ENCODE measurements around the gene MCM6. TPM values are rescaled to one million over a fixed set of nuclear protein-coding genes. Genes with fewer than 3 reads are reported as not detected.
"Not testable (repeated sequence)": the region's sequence is repeated elsewhere in the genome, so short reads cannot be mapped to it uniquely, and the experiment has no call there.

Gene MCM6
- polyA plus RNA-seq, 4 donors = 9.5 to 54.2 (median 24.0) TPM

- no peaks in the 10 kb centered on the region for H3K27me3 ChIP-seq (ENCODE audit: control insufficient read depth in 3 of 3, insufficient read depth in 3 of 3, low read length in 3 of 3)
- no peaks in the 10 kb centered on the region for H3K9me3 ChIP-seq (ENCODE audit: control insufficient read depth in 2 of 2, insufficient read depth in 1 of 2, low read depth in 1 of 2, low read length in 1 of 2)
- no peak overlapping the region for H3K27ac ChIP-seq (ENCODE audit: low read depth in 1 of 3, low read length in 2 of 3)
- H3K4me3 ChIP-seq (ENCODE audit: low read depth in 1 of 3, low read length in 3 of 3) = no peak overlapping the region
- WGBS, 3 donors = 57 to 67% (median 66%) methylated on average over 3 of the region's 3 CpGs
- DNase-seq (no peak), FAIRE-seq (no peak)
- H3K36me3 ChIP-seq (ENCODE audit: control insufficient read depth in 3 of 3, insufficient read depth in 2 of 3, low read depth in 1 of 3, low read length in 3 of 3) = no peaks in the 10 kb centered on the region
- H3K4me1 ChIP-seq (ENCODE audit: control insufficient read depth in 3 of 3, insufficient read depth in 2 of 3, low read depth in 1 of 3, low read length in 2 of 3) = no peaks in the 10 kb centered on the region
Measured at GRCh38 chr2:135882415-135882814, 6.2 kb upstream of the MCM6 start.

- not testable (repeated sequence) for H3K4me1 ChIP-seq (ENCODE audit: control insufficient read depth in 3 of 3, insufficient read depth in 2 of 3, low read depth in 1 of 3, low read length in 2 of 3); FAIRE-seq; H3K27ac ChIP-seq (ENCODE audit: low read depth in 1 of 3, low read length in 2 of 3); DNase-seq; H3K27me3 ChIP-seq (ENCODE audit: control insufficient read depth in 3 of 3, insufficient read depth in 3 of 3, low read length in 3 of 3); H3K36me3 ChIP-seq (ENCODE audit: control insufficient read depth in 3 of 3, insufficient read depth in 2 of 3, low read depth in 1 of 3, low read length in 3 of 3); H3K9me3 ChIP-seq (ENCODE audit: control insufficient read depth in 2 of 2, insufficient read depth in 1 of 2, low read depth in 1 of 2, low read length in 1 of 2)
- peak overlapping the region in 2 of 3 donors; percentile 72 to 82 for H3K4me3 ChIP-seq (ENCODE audit: low read depth in 1 of 3, low read length in 3 of 3)
- WGBS, 3 donors = 83 to 86% (median 85%) methylated on average over 15 of the region's 15 CpGs
Measured at GRCh38 chr2:135876770-135877169, 527 bp upstream of the MCM6 start.

GRCh38 chr2:135875491-135876065 lies 665 bp downstream of the MCM6 start:
- no peaks in the 10 kb centered on the region for H3K27me3 ChIP-seq (ENCODE audit: control insufficient read depth in 3 of 3, insufficient read depth in 3 of 3, low read length in 3 of 3)
- 0 to 2% (median 2%) methylated on average over 24 to 26 of the region's 26 CpGs for WGBS, 3 donors
- peaks cover 0 to 8% (median 2%) of the 10 kb centered on the region in 3 donors for H3K36me3 ChIP-seq (ENCODE audit: control insufficient read depth in 3 of 3, insufficient read depth in 2 of 3, low read depth in 1 of 3, low read length in 3 of 3)
- H3K27ac ChIP-seq (ENCODE audit: low read depth in 1 of 3, low read length in 2 of 3) = peak overlapping the region; percentile 38 to 92 (median 71)
- H3K4me3 ChIP-seq (ENCODE audit: low read depth in 1 of 3, low read length in 3 of 3) = peak overlapping the region; percentile 72 to 82 (median 75)
- no peak for FAIRE-seq
- no peaks in the 10 kb centered on the region for H3K9me3 ChIP-seq (ENCODE audit: control insufficient read depth in 2 of 2, insufficient read depth in 1 of 2, low read depth in 1 of 2, low read length in 1 of 2)
- H3K4me1 ChIP-seq (ENCODE audit: control insufficient read depth in 3 of 3, insufficient read depth in 2 of 3, low read depth in 1 of 3, low read length in 2 of 3) = peaks cover 0 to 3% (median 2%) of the 10 kb centered on the region in 3 donors
- DNase-seq = peak; percentile 62 to 76

GRCh38 chr2:135874777-135875365 lies 1.4 kb downstream of the MCM6 start:
- Histone ChIP-seq H3K27ac (ENCODE audit: low read depth in 1 of 3, low read length in 2 of 3) (no peak overlapping the region), H3K4me3 (ENCODE audit: low read depth in 1 of 3, low read length in 3 of 3) (peak overlapping the region in 2 of 3 donors; percentile 72 to 75), H3K27me3 (ENCODE audit: control insufficient read depth in 3 of 3, insufficient read depth in 3 of 3, low read length in 3 of 3) (no peaks in the 10 kb centered on the region), H3K36me3 (ENCODE audit: control insufficient read depth in 3 of 3, insufficient read depth in 2 of 3, low read depth in 1 of 3, low read length in 3 of 3) (peaks cover 0 to 9% (median 2%) of the 10 kb centered on the region in 3 donors), H3K9me3 (ENCODE audit: control insufficient read depth in 2 of 2, insufficient read depth in 1 of 2, low read depth in 1 of 2, low read length in 1 of 2) (no peaks in the 10 kb centered on the region), H3K4me1 (ENCODE audit: control insufficient read depth in 3 of 3, insufficient read depth in 2 of 3, low read depth in 1 of 3, low read length in 2 of 3) (peaks cover 0 to 3% (median 2%) of the 10 kb centered on the region in 3 donors)
- FAIRE-seq (no peak), DNase-seq (no peak)
- 53 to 59% (median 54%) methylated on average over 19 of the region's 19 CpGs for WGBS, 3 donors

- H3K36me3 ChIP-seq (ENCODE audit: control insufficient read depth in 3 of 3, insufficient read depth in 2 of 3, low read depth in 1 of 3, low read length in 3 of 3) = peaks cover 2 to 30% (median 5%) of the 10 kb centered on the region in 3 donors
- H3K4me3 ChIP-seq (ENCODE audit: low read depth in 1 of 3, low read length in 3 of 3) = no peak overlapping the region
- no peaks in the 10 kb centered on the region for H3K27me3 ChIP-seq (ENCODE audit: control insufficient read depth in 3 of 3, insufficient read depth in 3 of 3, low read length in 3 of 3)
- peaks cover 0 to 3% (median 2%) of the 10 kb centered on the region in 3 donors for H3K4me1 ChIP-seq (ENCODE audit: control insufficient read depth in 3 of 3, insufficient read depth in 2 of 3, low read depth in 1 of 3, low read length in 2 of 3)
- H3K27ac ChIP-seq (ENCODE audit: low read depth in 1 of 3, low read length in 2 of 3) = no peak overlapping the region
- H3K9me3 ChIP-seq (ENCODE audit: control insufficient read depth in 2 of 2, insufficient read depth in 1 of 2, low read depth in 1 of 2, low read length in 1 of 2) = no peaks in the 10 kb centered on the region
- no peak for FAIRE-seq
- WGBS, 3 donors = 72 to 85% (median 79%) methylated on average over 1 of the region's 1 CpG
- DNase-seq = no peak
Measured at GRCh38 chr2:135870571-135870970, 5.7 kb downstream of the MCM6 start.

- no peak overlapping the region for H3K4me3 ChIP-seq (ENCODE audit: low read depth in 1 of 3, low read length in 3 of 3)
- H3K9me3 ChIP-seq (ENCODE audit: control insufficient read depth in 2 of 2, insufficient read depth in 1 of 2, low read depth in 1 of 2, low read length in 1 of 2) = no peaks in the 10 kb centered on the region
- H3K36me3 ChIP-seq (ENCODE audit: control insufficient read depth in 3 of 3, insufficient read depth in 2 of 3, low read depth in 1 of 3, low read length in 3 of 3) = peaks cover 5 to 43% (median 9%) of the 10 kb centered on the region in 3 donors
- no peaks in the 10 kb centered on the region for H3K4me1 ChIP-seq (ENCODE audit: control insufficient read depth in 3 of 3, insufficient read depth in 2 of 3, low read depth in 1 of 3, low read length in 2 of 3)
- H3K27me3 ChIP-seq (ENCODE audit: control insufficient read depth in 3 of 3, insufficient read depth in 3 of 3, low read length in 3 of 3) = no peaks in the 10 kb centered on the region
- WGBS, 3 donors = 79 to 94% (median 94%) methylated on average over 6 of the region's 6 CpGs
- FAIRE-seq (no peak), DNase-seq (no peak)
- H3K27ac ChIP-seq (ENCODE audit: low read depth in 1 of 3, low read length in 2 of 3) = no peak overlapping the region
Measured at GRCh38 chr2:135863233-135863632, 13.0 kb downstream of the MCM6 start.

- DNase-seq (no peak), FAIRE-seq (no peak)
- peaks cover 5 to 45% (median 11%) of the 10 kb centered on the region in 3 donors for H3K36me3 ChIP-seq (ENCODE audit: control insufficient read depth in 3 of 3, insufficient read depth in 2 of 3, low read depth in 1 of 3, low read length in 3 of 3)
- no peaks in the 10 kb centered on the region for H3K4me1 ChIP-seq (ENCODE audit: control insufficient read depth in 3 of 3, insufficient read depth in 2 of 3, low read depth in 1 of 3, low read length in 2 of 3)
- no peaks in the 10 kb centered on the region for H3K9me3 ChIP-seq (ENCODE audit: control insufficient read depth in 2 of 2, insufficient read depth in 1 of 2, low read depth in 1 of 2, low read length in 1 of 2)
- no peak overlapping the region for H3K4me3 ChIP-seq (ENCODE audit: low read depth in 1 of 3, low read length in 3 of 3)
- no peak overlapping the region for H3K27ac ChIP-seq (ENCODE audit: low read depth in 1 of 3, low read length in 2 of 3)
- H3K27me3 ChIP-seq (ENCODE audit: control insufficient read depth in 3 of 3, insufficient read depth in 3 of 3, low read length in 3 of 3) = no peaks in the 10 kb centered on the region
- 86 to 92% (median 90%) methylated on average over 4 of the region's 4 CpGs for WGBS, 3 donors
Measured at GRCh38 chr2:135862718-135863117, 13.5 kb downstream of the MCM6 start.

- FAIRE-seq (no peak), DNase-seq (no peak)
- H3K9me3 ChIP-seq (ENCODE audit: control insufficient read depth in 2 of 2, insufficient read depth in 1 of 2, low read depth in 1 of 2, low read length in 1 of 2) = no peaks in the 10 kb centered on the region
- no peak overlapping the region for H3K4me3 ChIP-seq (ENCODE audit: low read depth in 1 of 3, low read length in 3 of 3)
- H3K36me3 ChIP-seq (ENCODE audit: control insufficient read depth in 3 of 3, insufficient read depth in 2 of 3, low read depth in 1 of 3, low read length in 3 of 3) = peaks cover 5 to 34% (median 8%) of the 10 kb centered on the region in 3 donors
- no peak overlapping the region for H3K27ac ChIP-seq (ENCODE audit: low read depth in 1 of 3, low read length in 2 of 3)
- peaks cover 0 to 18% (median 0%) of the 10 kb centered on the region in 3 donors for H3K4me1 ChIP-seq (ENCODE audit: control insufficient read depth in 3 of 3, insufficient read depth in 2 of 3, low read depth in 1 of 3, low read length in 2 of 3)
- no peaks in the 10 kb centered on the region for H3K27me3 ChIP-seq (ENCODE audit: control insufficient read depth in 3 of 3, insufficient read depth in 3 of 3, low read length in 3 of 3)
Measured at GRCh38 chr2:135853401-135853800, 22.8 kb downstream of the MCM6 start.
